IMR-90 (cell line): ENCODE results near the gene RIIAD1. TPM values are rescaled to one million over a fixed set of nuclear protein-coding genes. Genes with fewer than 3 reads are reported as not detected.

Experiments used
- ATAC-seq: fragments of 200-7000 bp; cut with Tn5 transposase; 2 replicates; pipeline ENCODE4 v1.9.1; 2020; ENCODE audit warnings: low read depth, mild to moderate bottlenecking, moderate library complexity
- BruUV-seq: library from RNA; stranded (reverse); fragments of 400-500 nt; replicated peaks from 2 replicates; lab custom pipeline; 2021; lab: Mats Ljungman, UMichigan
- CTCF ChIA-PET: fragments of 300-600 bp; formaldehyde crosslinking; extraction: SDS; loops from one replicate; lab custom pipeline; 2021; ENCODE audit warnings: antibody characterized with exemption; lab: Yijun Ruan, JAX
- POLR2A ChIA-PET: fragments of 300-600 bp; sonication (Branson Sonifier 250); formaldehyde crosslinking; loops from one replicate; lab custom pipeline; 2022; ENCODE audit warnings: antibody characterized with exemption; ENCODE audit not compliant: unreplicated experiment; lab: Charles Lee
- DNase-seq: peaks from one replicate; pipeline ENCODE4 v3.0.0; 2013
- H2AFZ ChIP-seq: replicated peaks from 2 replicates; pipeline ENCODE3; 2013; ENCODE audit warnings: low read length, mild to moderate bottlenecking; ENCODE audit not compliant: poor library complexity
- H2AK5ac ChIP-seq: 2 replicates; pipeline ENCODE4 v1.6.1; 2013; ENCODE audit warnings: low read depth, low read length, inconsistent platforms
- H2AK9ac ChIP-seq: replicated peaks from 2 replicates; pipeline ENCODE3; 2013; ENCODE audit warnings: mild to moderate bottlenecking, low read depth, low read length, moderate library complexity; ENCODE audit not compliant: poor library complexity
- H2BK120ac ChIP-seq: 2 replicates; pipeline ENCODE4 v1.6.1; 2013; ENCODE audit warnings: low read depth, low read length, inconsistent platforms
- H2BK15ac ChIP-seq: 3 replicates; pipeline ENCODE4 v1.6.1; 2013; ENCODE audit warnings: low read depth, low read length, inconsistent platforms
- H2BK20ac ChIP-seq: 2 replicates; pipeline ENCODE4 v1.6.1; 2013; ENCODE audit warnings: low read depth, mild to moderate bottlenecking, inconsistent platforms, low read length, moderate library complexity
- H2BK5ac ChIP-seq: 2 replicates; pipeline ENCODE4 v1.6.1; 2013; ENCODE audit warnings: mild to moderate bottlenecking, low read depth, low read length, inconsistent platforms; ENCODE audit not compliant: poor library complexity, severe bottlenecking
- H3K14ac ChIP-seq: replicated peaks from 2 replicates; pipeline ENCODE4 v1.6.1; 2013; ENCODE audit warnings: low read depth, low read length, inconsistent platforms
- H3K18ac ChIP-seq: 2 replicates; pipeline ENCODE4 v1.6.1; 2013; ENCODE audit warnings: low read depth, low read length, control low read depth
- H3K23ac ChIP-seq: 2 replicates; pipeline ENCODE4 v1.6.1; 2013; ENCODE audit warnings: low read depth, low read length, inconsistent platforms
- H3K27ac ChIP-seq: 2 replicates; pipeline ENCODE4 v1.5.1; 2013; ENCODE audit warnings: mild to moderate bottlenecking, control low read depth, low read length; ENCODE audit not compliant: insufficient read depth
- H3K27me3 ChIP-seq: 2 replicates; pipeline ENCODE4 v1.6.1; 2013; ENCODE audit warnings: low read length; ENCODE audit not compliant: control insufficient read depth, insufficient read depth
- H3K36me3 ChIP-seq: 2 replicates; pipeline ENCODE4 v1.6.1; 2013; ENCODE audit warnings: low read length, mixed read lengths; ENCODE audit not compliant: control insufficient read depth, insufficient read depth
- H3K4ac ChIP-seq: 2 replicates; pipeline ENCODE4 v1.6.1; 2013; ENCODE audit warnings: low read depth, low read length, inconsistent platforms
- H3K4me1 ChIP-seq: 2 replicates; pipeline ENCODE4 v1.6.1; 2013; ENCODE audit warnings: low read length, mixed read lengths; ENCODE audit not compliant: control insufficient read depth, insufficient read depth
- H3K4me2 ChIP-seq: 2 replicates; pipeline ENCODE4 v1.6.1; 2013; ENCODE audit warnings: low read depth, mild to moderate bottlenecking, control low read depth, low read length, moderate library complexity
- H3K4me3 ChIP-seq: 2 replicates; pipeline ENCODE4 v1.5.1; 2013; ENCODE audit warnings: low read depth, mild to moderate bottlenecking, control low read depth, low read length, moderate library complexity; ENCODE audit not compliant: insufficient read depth
- H3K56ac ChIP-seq: 2 replicates; pipeline ENCODE4 v1.6.1; 2013; ENCODE audit warnings: low read length, inconsistent platforms; ENCODE audit not compliant: insufficient read depth; ENCODE audit errors: extremely low read depth
- H3K79me1 ChIP-seq, 2 experiments: 2 replicates each; pipeline ENCODE4 v1.6.1; 2013; ENCODE audit warnings: low read length in 2 of 2, inconsistent platforms in 1 of 2, low read depth in 1 of 2
- H3K9ac ChIP-seq: 2 replicates; pipeline ENCODE4 v1.6.1; 2013; ENCODE audit warnings: low read depth, low read length, control low read depth
- H3K9me1 ChIP-seq: 2 replicates; pipeline ENCODE4 v1.6.1; 2013; ENCODE audit warnings: low read length, inconsistent platforms; ENCODE audit not compliant: insufficient read depth
- H3K9me3 ChIP-seq: 2 replicates; pipeline ENCODE4 v1.6.1; 2013; ENCODE audit warnings: low read length; ENCODE audit not compliant: control insufficient read depth, insufficient read depth
- H4K20me1 ChIP-seq: 2 replicates; pipeline ENCODE4 v1.6.1; 2013; ENCODE audit warnings: low read length, inconsistent platforms; ENCODE audit not compliant: insufficient read depth
- H4K5ac ChIP-seq: 2 replicates; pipeline ENCODE4 v1.6.1; 2013; ENCODE audit warnings: mild to moderate bottlenecking, low read depth, low read length, control low read depth
- H4K8ac ChIP-seq, 2 experiments: 2 replicates each; pipeline ENCODE4 v1.6.1; 2013; ENCODE audit warnings: low read depth in 2 of 2, low read length in 2 of 2, control low read depth in 1 of 2, inconsistent platforms in 1 of 2
- H4K91ac ChIP-seq: 2 replicates; pipeline ENCODE4 v1.6.1; 2013; ENCODE audit warnings: low read depth, low read length, inconsistent platforms; ENCODE audit not compliant: insufficient read depth
- CHD1 ChIP-seq: IDR thresholded peaks from 2 replicates; pipeline ENCODE4 v1.6.1; 2012; ENCODE audit warnings: low read depth, low read length, improper control_type of control experiment
- MAFK ChIP-seq: IDR thresholded peaks from 2 replicates; pipeline ENCODE4 v1.6.1; 2012; ENCODE audit warnings: low read depth, low read length, improper control_type of control experiment
- MXI1 ChIP-seq: IDR thresholded peaks from 2 replicates; pipeline ENCODE4 v1.6.1; 2012; ENCODE audit warnings: low read depth, mild to moderate bottlenecking, low read length, moderate library complexity, borderline replicate concordance
- NFE2L2 ChIP-seq: fragments of 150-350 bp; IDR thresholded peaks from 2 replicates; pipeline ENCODE4 v1.6.1; 2016; ENCODE audit warnings: low read depth, mild to moderate bottlenecking, low read length
- POLR2A ChIP-seq: IDR thresholded peaks from 2 replicates; pipeline ENCODE4 v1.6.1; 2012; ENCODE audit warnings: mild to moderate bottlenecking, low read depth, low read length
- SMC3 ChIP-seq: fragments of 150-350 bp; IDR thresholded peaks from 2 replicates; pipeline ENCODE4 v1.6.1; 2016; ENCODE audit warnings: low read depth, mild to moderate bottlenecking, antibody characterized with exemption, low read length, moderate library complexity
- USF2 ChIP-seq: fragments of 150-350 bp; IDR thresholded peaks from 2 replicates; pipeline ENCODE4 v1.6.1; 2017; ENCODE audit warnings: mild to moderate bottlenecking, antibody characterized with exemption, low read length, low read depth
- WGBS, 2 experiments: methylation state at CpG; one replicate each; pipeline versions ENCODE4 v1.1.5 to v1.1.7; 2013; ENCODE audit warnings: missing lambda C conversion rate in 2 of 2; ENCODE audit not compliant: insufficient read length in 1 of 2; ENCODE audit errors: extremely low coverage in 2 of 2; 5-methylcytosine and 5-hydroxymethylcytosine counted together
- dilution Hi-C: fragments of 300-500 bp; cut with HindIII; formaldehyde crosslinking; loops from one replicate; pipeline ENCODE4 v1.14.3; 2018; ENCODE audit warnings: low sequenced_read_pairs; ENCODE audit not compliant: unreplicated experiment
- in situ Hi-C: fragments of 300-500 bp; cut with MboI; formaldehyde crosslinking; loops from 3 replicates; pipeline ENCODE4 v1.14.3; 2019; ENCODE audit warnings: low sequenced_read_pairs, inconsistent platforms, mixed read lengths
- intact Hi-C: fragments of 100-400 bp; cut with micrococcal nuclease; formaldehyde crosslinking; loops from 2 replicates; pipeline ENCODE4 v1.10.0; 2022
- polyA plus RNA-seq, 3 experiments: library from polyadenylated mRNA; depleted of rRNA; stranded (reverse); fragments of >200 nt; gene quantifications; 2 replicates each; pipeline ENCODE4 v1.2.3, GENCODE V29; 2012; ENCODE audit warnings: low replicate concordance in 1 of 3
- total RNA-seq: library from RNA; depleted of rRNA; stranded (reverse); fragments of >200 nt; gene quantifications from 2 replicates; pipeline ENCODE4 v1.2.3, GENCODE V29; 2012

Gene RIIAD1
- total and polyA plus RNA-seq, 2 of the 4 experiments (the other 2 are of a cell fraction), result not detected

DNA sequence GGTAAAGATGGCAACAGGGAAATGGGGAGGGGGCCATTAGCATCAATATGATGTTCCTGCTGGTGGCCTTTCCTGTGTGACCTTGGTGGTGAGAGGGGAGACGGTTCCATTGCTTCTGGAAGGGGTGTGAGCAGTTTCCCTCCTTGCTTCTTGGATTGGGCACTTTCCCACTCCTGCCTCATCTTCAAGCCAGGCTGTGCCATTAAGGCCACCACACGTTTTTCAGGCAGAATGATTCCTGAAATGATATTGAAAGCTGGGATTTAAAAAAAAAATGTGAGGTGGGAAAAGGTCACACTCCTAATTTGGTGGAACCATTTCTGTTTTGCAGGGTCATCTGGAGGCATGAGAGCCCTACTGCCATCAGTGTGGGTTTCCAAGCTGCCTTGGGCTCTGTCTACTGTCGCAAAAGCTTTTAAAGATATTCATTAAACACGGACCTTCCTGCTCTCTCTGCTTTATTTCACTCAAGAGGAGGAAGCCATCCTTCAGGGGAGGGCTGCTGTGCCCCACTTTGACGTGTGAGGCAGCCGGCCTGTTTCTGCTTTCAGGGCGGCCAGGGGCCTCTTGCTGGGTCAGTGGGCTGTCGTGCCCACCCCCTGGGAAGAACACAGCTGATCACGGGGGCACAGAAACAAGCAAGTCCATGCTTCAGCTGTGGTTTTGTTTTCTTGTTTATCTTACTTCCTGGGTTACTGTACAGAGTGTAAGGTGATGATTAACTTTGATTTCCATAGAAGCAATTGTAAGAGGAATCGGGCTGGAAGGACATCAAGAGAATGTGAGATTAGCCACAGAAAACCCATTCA lies 8.0 kb downstream of the RIIAD1 start:
- Histone ChIP-seq H3K4me3 (no peak overlapping the region), H4K91ac (no peak overlapping the region), H3K18ac (no peak overlapping the region), H2AFZ (no peak overlapping the region), H3K14ac (no peak overlapping the region), H3K9me3 (no peaks in the 10 kb centered on the region), H3K36me3 (no peaks in the 10 kb centered on the region), H3K23ac (no peak overlapping the region; the same call in 1 of the 2 replicates), H3K9ac (no peak overlapping the region), H3K4me1 (peaks cover 2% of the 10 kb centered on the region; the same call in 1 of the 2 replicates), H2BK20ac (no peak overlapping the region), H4K20me1 (no peaks in the 10 kb centered on the region), H3K27me3 (peaks cover 54% of the 10 kb centered on the region), H3K27ac (no peak overlapping the region), H2BK120ac (no peak overlapping the region), H2AK5ac (no peak overlapping the region), H3K4ac (no peak overlapping the region), H4K8ac (no peak overlapping the region), H2BK5ac (no peak overlapping the region), H3K79me1 (no peaks in the 10 kb centered on the region), H3K56ac (no peak overlapping the region), H2BK15ac (no peak overlapping the region), H3K4me2 (no peak overlapping the region), H2AK9ac (no peak overlapping the region), H3K9me1 (no peaks in the 10 kb centered on the region), H4K5ac (no peak overlapping the region)
- in situ Hi-C loops, result no loop called here
- ChIA-PET POLR2A (no interaction called here), CTCF (no interaction called here)
- BruUV-seq, result no TSS peak
- dilution Hi-C loops, result no loop called here
- no peak for DNase-seq
- intact Hi-C loops, result no loop called here
- WGBS, 2 experiments, result 61% methylated on average over 4 of the region's 10 CpGs; no CpG with 5 or more reads in 1 of the 2 experiments
- TF ChIP-seq POLR2A (no peak), CHD1 (no peak), NFE2L2 (no peak), MAFK (no peak), USF2 (no peak), MXI1 (no peak), SMC3 (no peak)
- no peak for ATAC-seq
